Nephron progenitor cell (in vitro differentiated cells): ENCODE measurements around the gene ZNF155.

Experiments used
- DNase-seq: peaks from one replicate; pipeline ENCODE4 v3.0.0; 2021
- H3K27ac Mint-ChIP-seq: 2 replicates; pipeline ENCODE4 v1.8.0; 2021; ENCODE audit warnings: mild to moderate bottlenecking, moderate library complexity, mixed read lengths
- H3K27me3 Mint-ChIP-seq: 2 replicates; pipeline ENCODE4 v1.8.0; 2021; ENCODE audit warnings: mild to moderate bottlenecking, low read depth, mixed read lengths; ENCODE audit not compliant: poor library complexity
- H3K36me3 Mint-ChIP-seq: 2 replicates; pipeline ENCODE4 v1.8.0; 2021; ENCODE audit warnings: low read depth, mixed read lengths
- H3K4me1 Mint-ChIP-seq: 2 replicates; pipeline ENCODE4 v1.8.0; 2021; ENCODE audit warnings: mixed read lengths
- H3K4me3 Mint-ChIP-seq: 2 replicates; pipeline ENCODE4 v1.8.0; 2021; ENCODE audit warnings: mild to moderate bottlenecking, moderate library complexity, mixed read lengths
- H3K9me3 Mint-ChIP-seq: 2 replicates; pipeline ENCODE4 v1.8.0; 2021; ENCODE audit warnings: mild to moderate bottlenecking, moderate library complexity, mixed read lengths
- CTCF ChIP-seq: fragments of 200-600 bp; sonication (generic); IDR thresholded peaks from 2 replicates; pipeline ENCODE4 v1.5.0; 2021; ENCODE audit warnings: antibody characterized with exemption

ZNF155 gene

GRCh38 chr19:44019498-44019897 is 35.5 kb downstream of the ZNF155 start:
- Mint-ChIP-seq H3K36me3 (peaks cover 2% of the 10 kb centered on the region), H3K4me3 (no peak overlapping the region), H3K27ac (no peak overlapping the region), H3K27me3 (peaks cover 20% of the 10 kb centered on the region), H3K9me3 (peaks cover 52% of the 10 kb centered on the region), H3K4me1 (peaks cover under 1% of the 10 kb centered on the region)
- no peak for TF ChIP-seq CTCF
- DNase-seq, result no peak

DNA sequence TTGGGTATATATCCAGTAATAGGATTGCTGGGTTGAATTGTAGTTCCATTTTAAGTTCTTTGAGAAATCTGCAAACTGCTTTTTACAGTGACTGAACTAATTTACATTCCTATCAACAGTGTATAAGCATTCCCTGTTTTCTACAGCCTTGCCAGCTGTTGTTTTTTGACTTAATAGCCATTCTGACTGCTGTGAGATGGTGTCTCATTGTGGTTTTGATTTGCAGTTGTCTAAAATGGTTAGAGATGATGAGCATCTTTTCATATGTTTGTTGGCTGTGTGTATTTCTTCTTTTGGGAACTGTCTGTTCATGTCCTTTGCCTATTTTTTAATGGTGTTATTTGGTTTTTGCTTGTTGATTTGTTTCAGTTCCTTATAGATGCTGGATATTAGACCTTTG is 37.2 kb downstream of the ZNF155 start:
- TF ChIP-seq CTCF, result no peak
- peaks cover 18% of the 10 kb centered on the region for H3K36me3 Mint-ChIP-seq
- DNase-seq, result no peak
- H3K27me3 Mint-ChIP-seq, result peaks cover 22% of the 10 kb centered on the region
- peaks cover 18% of the 10 kb centered on the region for H3K4me1 Mint-ChIP-seq
- H3K9me3 Mint-ChIP-seq, result peaks cover 52% of the 10 kb centered on the region
- no peak overlapping the region for H3K27ac Mint-ChIP-seq
- no peak overlapping the region for H3K4me3 Mint-ChIP-seq

DNA sequence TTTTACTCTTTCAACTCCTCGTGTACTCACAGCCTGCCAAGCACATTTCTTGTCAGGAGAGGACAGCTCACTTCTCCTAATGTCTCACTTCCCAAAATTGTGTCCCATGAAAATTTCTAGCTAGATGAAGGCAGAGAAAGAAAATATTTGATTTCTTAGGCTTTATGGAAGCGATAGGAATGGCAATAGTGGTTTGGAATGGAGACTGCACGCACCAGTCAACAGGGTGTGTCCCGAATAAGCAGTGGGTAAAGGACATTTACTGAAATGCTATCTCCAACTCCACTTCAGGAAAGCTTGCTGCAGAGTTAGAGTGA is 40.9 kb downstream of the ZNF155 start:
- Mint-ChIP-seq H3K27ac (peak overlapping the region; percentile 98), H3K36me3 (peaks cover 54% of the 10 kb centered on the region), H3K27me3 (peaks cover 22% of the 10 kb centered on the region), H3K4me1 (peaks cover 18% of the 10 kb centered on the region), H3K9me3 (peaks cover 68% of the 10 kb centered on the region), H3K4me3 (peak overlapping the region; percentile 99)
- no peak for TF ChIP-seq CTCF
- DNase-seq, result no peak

DNA sequence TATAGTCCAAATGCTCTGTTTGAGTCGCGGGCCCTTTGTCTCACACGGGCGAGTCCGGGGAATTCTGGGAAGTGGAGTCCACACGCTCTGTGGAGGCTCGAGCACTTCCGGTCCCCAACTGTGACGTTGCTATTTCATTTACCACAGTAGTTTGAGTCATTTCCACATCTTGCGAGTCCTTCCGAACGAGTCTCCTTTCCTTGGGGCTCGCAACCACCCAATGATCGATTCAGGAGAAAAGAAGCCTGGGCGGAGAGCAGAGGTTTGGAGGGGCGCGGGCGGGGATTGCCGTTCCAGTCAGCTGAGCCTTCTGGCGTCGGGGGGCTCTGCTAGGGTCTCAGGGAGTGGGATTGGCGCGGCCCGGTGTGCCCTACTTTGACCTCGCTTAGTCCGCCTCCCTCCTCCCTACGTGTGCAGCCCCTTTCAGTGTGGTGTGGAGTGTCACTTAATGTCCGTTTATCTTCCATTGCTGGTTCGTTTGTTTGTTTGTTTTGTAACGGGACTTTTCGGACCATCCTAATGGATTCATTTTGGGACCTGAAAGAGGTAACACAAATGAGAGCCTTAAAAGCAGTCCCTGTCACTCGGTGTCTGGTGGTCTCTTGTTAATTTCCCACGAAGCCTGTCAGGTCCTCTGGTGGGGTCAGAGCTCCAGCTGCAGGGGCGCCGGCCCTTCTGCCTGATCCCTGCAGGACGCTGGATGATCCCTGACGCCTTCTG is 41.4 kb downstream of the ZNF155 start, which contains the start of gene ZNF222:
Gene ZNF222 (plus strand): TSS at position 163 of the 720 bp plus-strand sequence. CDS start 58 bp downstream, at position 221.
- H3K4me1 Mint-ChIP-seq, result peaks cover 18% of the 10 kb centered on the region
- peak; percentile 66 for DNase-seq
- H3K27me3 Mint-ChIP-seq, result peaks cover 19% of the 10 kb centered on the region
- no peak for TF ChIP-seq CTCF
- H3K36me3 Mint-ChIP-seq, result peaks cover 59% of the 10 kb centered on the region
- peaks cover 73% of the 10 kb centered on the region for H3K9me3 Mint-ChIP-seq
- H3K4me3 Mint-ChIP-seq, result peak within 1 kb of the TSS; percentile 99
- H3K27ac Mint-ChIP-seq, result peak within 1 kb of the TSS; percentile 98

GRCh38 chr19:44026622-44027021 is 42.6 kb downstream of the ZNF155 start:
- no peak for TF ChIP-seq CTCF
- Mint-ChIP-seq H3K36me3 (peaks cover 72% of the 10 kb centered on the region), H3K4me3 (peak overlapping the region; percentile 99), H3K27me3 (peaks cover 13% of the 10 kb centered on the region), H3K9me3 (peaks cover 80% of the 10 kb centered on the region), H3K4me1 (peaks cover 18% of the 10 kb centered on the region), H3K27ac (no peak overlapping the region)
- no peak for DNase-seq

DNA sequence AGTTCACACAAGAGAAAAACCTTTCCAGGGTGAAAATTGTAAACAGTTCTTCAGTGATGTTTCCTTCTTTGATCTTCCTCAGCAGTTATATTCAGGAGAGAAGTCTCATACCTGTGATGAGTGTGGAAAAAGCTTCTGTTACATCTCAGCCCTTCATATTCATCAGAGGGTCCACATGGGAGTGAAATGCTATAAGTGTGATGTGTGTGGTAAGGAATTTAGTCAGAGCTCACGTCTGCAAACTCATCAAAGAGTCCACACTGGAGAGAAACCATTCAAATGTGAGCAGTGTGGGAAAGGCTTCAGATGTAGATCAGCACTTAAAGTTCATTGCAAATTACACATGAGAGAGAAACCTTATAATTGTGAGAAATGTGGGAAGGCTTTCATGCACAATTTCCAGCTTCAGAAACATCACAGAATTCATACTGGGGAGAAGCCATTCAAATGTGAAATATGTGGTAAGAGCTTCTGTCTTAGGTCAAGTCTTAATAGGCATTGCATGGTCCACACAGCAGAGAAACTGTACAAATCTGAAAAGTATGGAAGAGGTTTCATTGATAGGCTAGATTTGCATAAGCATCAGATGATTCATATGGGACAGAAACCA is 48.1 kb downstream of the ZNF155 start:
- Mint-ChIP-seq H3K36me3 (peaks cover 72% of the 10 kb centered on the region), H3K4me1 (no peaks in the 10 kb centered on the region), H3K27ac (no peak overlapping the region), H3K27me3 (peaks cover 4% of the 10 kb centered on the region), H3K9me3 (peaks cover 96% of the 10 kb centered on the region), H3K4me3 (no peak overlapping the region)
- no peak for TF ChIP-seq CTCF
- no peak for DNase-seq
